ENCODE measurements around the gene SEPTIN14.
"Not testable (repeated sequence)": the region's sequence is repeated elsewhere in the genome, so short reads cannot be mapped to it uniquely, and the experiment has no call there.

The SEPTIN14 gene

DNA sequence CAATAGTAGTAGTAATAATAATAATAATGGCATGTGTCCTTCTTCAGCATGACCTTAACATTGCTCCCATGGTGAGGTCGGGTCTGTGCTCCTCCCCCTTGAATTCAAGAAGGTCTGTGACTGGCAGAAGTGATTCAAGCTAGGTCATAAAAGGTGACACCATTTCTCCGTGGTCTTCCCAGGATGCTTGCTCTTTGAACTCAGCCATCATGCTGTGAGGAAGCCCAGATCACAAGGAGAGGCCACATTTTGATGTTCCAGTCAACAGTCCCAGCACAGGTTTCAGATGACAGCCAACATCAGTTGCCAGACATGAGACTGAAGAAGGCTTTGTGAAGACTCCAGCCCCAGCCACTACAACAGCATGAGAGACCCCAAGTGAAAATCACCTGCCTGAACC lies 83.9 kb downstream of the SEPTIN14 start:
- DNase-seq, result no peak

DNA sequence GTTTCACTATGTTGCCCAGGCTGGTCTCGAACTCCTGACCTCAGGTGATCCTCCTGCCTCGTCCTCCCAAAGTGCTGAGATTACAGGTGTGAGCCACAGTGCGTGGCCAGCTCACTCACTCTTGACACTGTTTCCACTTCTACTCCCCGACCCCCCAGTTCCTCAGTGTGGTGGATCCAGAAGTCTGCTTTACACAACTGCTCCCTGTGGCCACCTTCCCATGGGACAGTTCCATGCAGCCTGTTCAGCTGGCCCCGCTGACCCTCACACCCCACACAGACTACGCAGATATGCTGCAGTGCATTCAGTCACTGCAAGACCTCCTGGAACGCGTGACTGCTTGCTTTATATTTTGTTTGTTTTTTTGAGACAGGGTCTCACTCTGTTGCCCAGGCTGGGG lies 86.4 kb downstream of the SEPTIN14 start:
- no peak for DNase-seq

DNA sequence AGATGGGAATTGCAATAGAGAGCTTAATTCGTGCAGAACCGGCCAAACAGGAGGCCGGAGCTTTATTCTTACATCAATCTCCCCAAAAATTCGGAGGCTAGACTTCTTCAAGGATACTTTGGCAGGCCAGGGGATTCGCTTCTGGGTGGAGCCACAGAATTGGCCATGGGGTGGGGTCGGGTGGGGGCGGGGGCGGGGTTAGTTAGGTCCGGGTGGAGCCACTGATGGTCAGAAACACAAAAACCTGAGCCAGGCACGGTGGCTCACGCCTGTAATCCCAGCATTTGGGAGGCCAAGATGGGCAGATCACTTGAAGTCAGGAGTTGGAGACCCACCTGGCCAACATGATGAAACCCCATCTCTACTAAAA lies 87.5 kb downstream of the SEPTIN14 start:
- no peak for DNase-seq

DNA sequence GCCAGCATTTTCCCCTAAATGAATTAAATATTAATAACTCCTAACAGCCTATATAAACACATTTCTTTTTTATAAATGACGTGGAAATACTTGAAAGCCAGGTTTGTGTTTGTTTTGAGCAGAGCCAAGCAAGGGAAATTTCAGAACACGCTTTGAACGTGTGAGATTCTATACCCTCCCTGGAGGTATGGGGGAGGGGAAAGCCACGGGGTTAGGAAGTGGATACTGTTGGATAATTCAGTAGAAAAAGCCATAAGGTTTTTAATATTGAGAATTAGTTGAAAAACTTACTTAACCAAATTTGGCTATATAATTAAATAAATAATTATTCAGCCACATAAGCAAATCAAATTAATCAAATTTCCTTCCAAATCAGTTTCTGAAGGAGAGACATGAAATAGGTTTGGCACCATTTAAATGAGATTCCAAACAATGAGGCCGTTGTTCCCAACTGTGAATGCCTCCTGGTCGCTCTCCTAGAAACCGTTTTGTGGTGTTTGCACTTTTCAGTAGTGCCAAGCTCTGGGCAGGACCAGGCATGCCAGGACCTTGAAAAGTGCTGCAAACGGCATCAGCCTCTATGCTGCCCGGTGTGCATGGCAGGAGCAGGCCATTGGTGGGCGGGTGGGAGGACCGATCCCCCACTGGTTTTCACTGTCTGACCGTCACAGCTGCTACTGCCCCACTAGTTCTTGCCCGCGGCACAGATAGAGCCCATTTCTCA lies 88.1 kb downstream of the SEPTIN14 start:
- DNase-seq, result no peak

DNA sequence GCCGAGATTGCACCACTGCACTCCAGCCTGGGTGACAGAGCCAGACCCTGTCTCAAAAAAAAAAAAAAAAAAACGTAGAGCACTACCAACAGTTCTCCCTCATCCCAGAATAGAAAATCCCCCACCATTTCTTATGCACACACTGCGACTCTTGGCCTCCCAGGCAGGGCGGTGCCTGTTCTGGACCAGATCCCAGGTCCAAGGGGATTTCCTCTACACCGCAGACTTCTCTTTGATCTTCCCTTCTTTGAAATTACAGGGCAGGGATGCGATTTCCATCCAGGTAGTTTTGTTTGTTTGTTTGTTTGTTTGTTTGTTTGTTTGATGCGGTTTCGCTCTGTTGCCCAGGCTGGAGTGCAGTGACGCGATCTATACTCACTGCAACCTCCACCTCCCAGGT lies 91.8 kb downstream of the SEPTIN14 start:
- no peak for DNase-seq

DNA sequence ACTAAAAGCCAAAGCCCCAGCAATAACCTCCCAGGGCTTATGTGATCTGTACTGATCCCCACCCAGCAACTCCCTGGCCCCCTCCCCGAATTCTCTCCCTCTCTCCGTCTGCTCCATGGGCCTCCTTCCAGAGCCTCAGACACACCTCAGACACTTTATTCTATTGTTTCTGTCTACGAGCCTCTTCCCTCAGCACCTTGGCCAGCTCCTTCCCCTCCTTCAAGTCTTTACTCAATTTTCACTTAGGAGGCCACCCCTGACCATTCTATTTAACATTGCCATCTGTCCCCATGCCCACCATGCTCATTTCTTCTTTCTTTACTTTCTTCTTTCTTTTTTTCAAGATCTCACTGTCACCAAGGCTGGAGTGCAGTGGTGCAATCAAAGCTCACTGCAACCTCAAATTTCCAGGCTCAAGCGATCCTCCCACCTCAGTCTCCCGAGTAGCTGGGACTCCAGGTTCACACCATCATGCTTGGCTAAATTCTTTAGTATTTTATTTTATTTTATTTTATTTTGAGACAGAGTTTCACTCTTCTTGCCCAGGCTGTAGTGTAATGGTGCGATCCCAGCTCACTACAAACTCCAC lies 109.2 kb downstream of the SEPTIN14 start:
- DNase-seq, result not testable (repeated sequence)

DNA sequence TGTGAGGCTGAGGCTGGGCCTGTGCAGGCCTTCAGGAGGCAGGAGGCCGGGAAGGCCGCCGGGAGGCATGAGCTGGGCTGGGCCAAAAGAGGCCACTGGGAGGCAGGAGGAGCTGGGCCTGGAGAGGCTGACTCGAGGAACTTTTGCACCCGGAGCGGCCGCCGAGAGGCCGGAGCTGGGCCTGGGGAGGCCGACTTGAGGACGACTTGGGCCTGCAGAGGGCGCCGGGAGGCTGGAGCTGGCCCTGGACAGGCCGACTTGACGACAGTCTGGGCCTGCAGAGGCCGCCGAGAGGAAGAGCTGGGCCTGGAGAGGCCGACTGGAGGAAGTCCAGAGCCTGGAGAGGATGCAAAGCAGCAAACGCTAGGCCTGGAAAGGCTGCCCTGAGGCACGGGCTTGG lies 117.8 kb downstream of the SEPTIN14 start:
- not testable (repeated sequence) for DNase-seq
